ENCODE data around the gene CCSER2. TPM values are rescaled to one million over a fixed set of nuclear protein-coding genes. Genes with fewer than 3 reads are reported as not detected.

CCSER2 gene
- total RNA-seq, 3 donors from 2014 or later = 49.8 to 61.2 (median 49.9) TPM

DNA sequence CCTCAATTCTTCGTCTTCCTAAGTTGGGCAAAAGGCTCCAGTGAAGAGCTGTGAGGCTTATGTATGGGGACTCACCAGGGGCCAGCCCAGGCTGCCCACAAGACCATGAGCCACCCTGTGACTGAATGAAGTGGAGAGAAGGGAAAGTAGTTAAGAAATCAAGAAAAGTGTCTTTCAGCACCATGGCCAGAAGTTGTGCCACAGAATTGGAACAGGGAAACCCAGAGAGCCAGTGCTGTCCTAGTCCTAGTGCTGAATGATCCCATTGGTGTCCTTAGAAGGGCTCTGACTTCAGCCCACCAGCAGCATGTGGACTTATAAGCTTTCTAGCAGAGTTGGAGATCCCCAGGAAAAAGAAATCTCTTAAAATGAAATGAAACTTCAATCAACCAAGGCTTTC lies 37.0 kb upstream of the CCSER2 start:
- TF ChIP-seq POLR2A (IDR thresholded peaks at IDR 0.05) (no peak), POLR2AphosphoS5 (IDR thresholded peaks at IDR 0.05) (no peak)
- TF ChIP-seq, protein P1, sequence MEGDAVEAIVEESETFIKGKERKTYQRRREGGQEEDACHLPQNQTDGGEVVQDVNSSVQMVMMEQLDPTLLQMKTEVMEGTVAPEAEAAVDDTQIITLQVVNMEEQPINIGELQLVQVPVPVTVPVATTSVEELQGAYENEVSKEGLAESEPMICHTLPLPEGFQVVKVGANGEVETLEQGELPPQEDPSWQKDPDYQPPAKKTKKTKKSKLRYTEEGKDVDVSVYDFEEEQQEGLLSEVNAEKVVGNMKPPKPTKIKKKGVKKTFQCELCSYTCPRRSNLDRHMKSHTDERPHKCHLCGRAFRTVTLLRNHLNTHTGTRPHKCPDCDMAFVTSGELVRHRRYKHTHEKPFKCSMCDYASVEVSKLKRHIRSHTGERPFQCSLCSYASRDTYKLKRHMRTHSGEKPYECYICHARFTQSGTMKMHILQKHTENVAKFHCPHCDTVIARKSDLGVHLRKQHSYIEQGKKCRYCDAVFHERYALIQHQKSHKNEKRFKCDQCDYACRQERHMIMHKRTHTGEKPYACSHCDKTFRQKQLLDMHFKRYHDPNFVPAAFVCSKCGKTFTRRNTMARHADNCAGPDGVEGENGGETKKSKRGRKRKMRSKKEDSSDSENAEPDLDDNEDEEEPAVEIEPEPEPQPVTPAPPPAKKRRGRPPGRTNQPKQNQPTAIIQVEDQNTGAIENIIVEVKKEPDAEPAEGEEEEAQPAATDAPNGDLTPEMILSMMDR (IDR thresholded peaks at IDR 0.05) = no peak
- no peaks in the 10 kb centered on the region for H3K36me3 ChIP-seq

GRCh38 chr10:84292502-84292901 lies 35.9 kb upstream of the CCSER2 start:
- Histone ChIP-seq H3K27me3 (peaks cover 0 to 4% of the 10 kb centered on the region in 2 donors), H3K4me3 (no peak overlapping the region), H3K36me3 (no peaks in the 10 kb centered on the region), H3K27ac (no peak overlapping the region), H3K4me1 (no peaks in the 10 kb centered on the region), H3K9me3 (no peaks in the 10 kb centered on the region)
- intact Hi-C loops (cut with DNase I; ENCODE audit: low total_unique reads) = no loop called here
- DNase-seq (ENCODE audit: low spot score in 2 of 2) = no peak
- TF ChIP-seq, protein P1 (IDR thresholded peaks at IDR 0.05) = no peak
- TF ChIP-seq POLR2A (IDR thresholded peaks at IDR 0.05) (no peak), POLR2AphosphoS5 (IDR thresholded peaks at IDR 0.05) (no peak)

More for the DNA sequence above, 37.0 kb upstream of the CCSER2 start:
- Histone ChIP-seq H3K9me3 (no peaks in the 10 kb centered on the region), H3K4me3 (no peak overlapping the region), H3K4me1 (no peaks in the 10 kb centered on the region), H3K27ac (no peak overlapping the region), H3K27me3 (peaks cover 0 to 4% of the 10 kb centered on the region in 2 donors)
- no peak for DNase-seq (ENCODE audit: low spot score in 2 of 2)
- intact Hi-C loops (cut with DNase I; ENCODE audit: low total_unique reads) = no loop called here

DNA sequence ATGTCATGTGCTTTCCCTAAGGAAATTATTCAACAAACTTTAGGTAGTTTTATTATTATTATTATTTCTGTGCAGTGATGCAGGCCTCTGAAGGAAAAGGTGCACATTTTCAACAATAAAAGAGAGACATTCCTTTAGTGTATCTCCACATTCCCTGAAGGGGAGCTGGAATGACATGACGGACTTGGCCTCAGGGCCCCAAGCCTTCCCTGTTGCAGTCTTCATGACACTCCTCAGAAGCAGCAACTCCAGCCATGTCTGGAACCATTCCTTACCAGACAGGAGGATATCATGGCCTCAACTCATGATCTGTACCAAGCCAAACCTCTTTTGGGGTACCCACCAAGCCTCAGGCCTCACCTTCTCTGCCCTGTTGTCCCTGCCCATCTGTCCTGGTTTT lies 35.2 kb upstream of the CCSER2 start:
- H3K4me1 ChIP-seq = no peaks in the 10 kb centered on the region
- no peaks in the 10 kb centered on the region for H3K9me3 ChIP-seq
- intact Hi-C loops (cut with DNase I; ENCODE audit: low total_unique reads) = no loop called here
- no peak for DNase-seq (ENCODE audit: low spot score in 2 of 2)
- H3K27ac ChIP-seq = no peak overlapping the region
- peaks cover 0 to 2% of the 10 kb centered on the region in 2 donors for H3K27me3 ChIP-seq
- no peaks in the 10 kb centered on the region for H3K36me3 ChIP-seq
- TF ChIP-seq POLR2A (IDR thresholded peaks at IDR 0.05) = no peak
- TF ChIP-seq, protein P1 (IDR thresholded peaks at IDR 0.05) = no peak
- TF ChIP-seq POLR2AphosphoS5 (IDR thresholded peaks at IDR 0.05) = no peak
- no peak overlapping the region for H3K4me3 ChIP-seq

DNA sequence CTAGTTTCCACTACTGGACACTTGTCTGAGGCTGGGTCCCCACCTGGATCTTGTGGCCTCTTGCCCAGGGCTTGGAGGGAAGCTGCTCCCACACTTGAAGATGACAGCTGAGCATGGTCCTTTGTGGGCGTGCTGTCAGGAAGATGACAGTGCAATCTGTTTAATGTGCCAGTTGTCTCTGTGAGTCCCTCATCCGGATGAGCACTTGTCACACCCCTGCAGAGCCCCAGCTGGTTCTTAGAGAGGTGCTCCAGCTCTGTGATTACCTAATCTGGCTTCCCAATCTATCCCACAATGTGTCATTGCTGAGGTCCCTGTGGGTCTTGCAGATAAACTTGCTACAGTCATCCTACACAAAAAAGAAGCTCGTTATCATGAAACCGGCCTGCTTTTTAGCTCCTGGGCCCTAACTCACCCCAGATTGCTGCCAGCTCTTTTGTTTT lies 34.8 kb upstream of the CCSER2 start:
- TF ChIP-seq, protein P1 (IDR thresholded peaks at IDR 0.05) = no peak
- TF ChIP-seq POLR2A (IDR thresholded peaks at IDR 0.05) = no peak
- no peak for TF ChIP-seq POLR2AphosphoS5 (IDR thresholded peaks at IDR 0.05)
- Histone ChIP-seq H3K9me3 (no peaks in the 10 kb centered on the region), H3K27ac (no peak overlapping the region), H3K36me3 (no peaks in the 10 kb centered on the region), H3K27me3 (no peaks in the 10 kb centered on the region), H3K4me1 (no peaks in the 10 kb centered on the region), H3K4me3 (no peak overlapping the region)
- no peak for DNase-seq (ENCODE audit: low spot score in 2 of 2)
- intact Hi-C loops (cut with DNase I; ENCODE audit: low total_unique reads) = no loop called here

DNA sequence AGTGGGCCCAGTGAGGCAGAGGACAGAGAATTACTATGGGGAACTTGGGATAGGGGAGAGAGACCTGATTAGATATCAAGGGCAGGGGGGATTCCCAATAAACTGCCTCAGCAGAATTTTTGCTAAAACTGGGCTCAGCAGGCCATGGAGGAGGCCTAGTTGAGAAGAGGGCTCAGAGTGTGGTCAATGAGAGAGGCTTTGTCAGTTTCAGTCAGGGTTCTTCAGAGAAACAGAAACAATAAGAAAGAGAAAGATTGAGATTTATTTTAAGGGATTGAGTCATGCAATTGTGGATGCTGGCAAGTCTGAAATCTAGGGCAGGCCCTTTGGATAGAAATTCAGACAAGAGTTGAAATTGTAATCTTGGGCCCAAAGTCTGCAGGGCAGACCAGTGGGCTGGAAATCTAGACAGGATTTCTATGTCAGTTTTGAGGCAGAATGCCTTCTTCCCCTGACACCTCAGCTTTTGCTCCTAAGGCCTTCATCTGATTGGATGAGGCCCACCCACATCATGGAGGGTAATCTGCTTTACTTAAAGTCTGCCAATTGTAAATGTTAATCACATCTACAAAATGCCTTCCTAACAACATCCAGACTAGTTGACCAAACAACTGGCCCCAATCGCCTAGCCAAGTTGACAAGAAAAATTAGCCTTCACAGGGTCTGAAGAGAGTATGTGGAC lies 33.5 kb upstream of the CCSER2 start:
- no peaks in the 10 kb centered on the region for H3K36me3 ChIP-seq
- no peak overlapping the region for H3K4me3 ChIP-seq
- DNase-seq (ENCODE audit: low spot score in 2 of 2) = no peak
- H3K27ac ChIP-seq = no peak overlapping the region
- no peaks in the 10 kb centered on the region for H3K9me3 ChIP-seq
- intact Hi-C loops (cut with DNase I; ENCODE audit: low total_unique reads) = no loop called here
- no peaks in the 10 kb centered on the region for H3K4me1 ChIP-seq
- H3K27me3 ChIP-seq = no peaks in the 10 kb centered on the region
- TF ChIP-seq, protein P1 (IDR thresholded peaks at IDR 0.05) = no peak
- TF ChIP-seq POLR2AphosphoS5 (IDR thresholded peaks at IDR 0.05) (no peak), POLR2A (IDR thresholded peaks at IDR 0.05) (no peak)

All from breast epithelium (tissue), 4 donors.